LNCaP clone FGC (cell line): ENCODE data around the gene NAP1L5.

Experiments used
- DNase-seq: peaks from one replicate; pipeline ENCODE4 v3.0.0-alpha.2; 2011; ENCODE audit warnings: low read depth
- H3K4me3 ChIP-seq: 2 replicates; pipeline ENCODE4 v1.5.1; 2011; ENCODE audit warnings: mild to moderate bottlenecking, low read depth, low read length, control low read depth
- TF ChIP-seq, protein P1 (sequence below): IDR thresholded peaks from 2 replicates; pipeline ENCODE4 v1.5.1; 2012; ENCODE audit warnings: mild to moderate bottlenecking; ENCODE audit not compliant: control insufficient read depth, insufficient read depth; ENCODE audit errors: extremely low read depth

NAP1L5 gene

DNA sequence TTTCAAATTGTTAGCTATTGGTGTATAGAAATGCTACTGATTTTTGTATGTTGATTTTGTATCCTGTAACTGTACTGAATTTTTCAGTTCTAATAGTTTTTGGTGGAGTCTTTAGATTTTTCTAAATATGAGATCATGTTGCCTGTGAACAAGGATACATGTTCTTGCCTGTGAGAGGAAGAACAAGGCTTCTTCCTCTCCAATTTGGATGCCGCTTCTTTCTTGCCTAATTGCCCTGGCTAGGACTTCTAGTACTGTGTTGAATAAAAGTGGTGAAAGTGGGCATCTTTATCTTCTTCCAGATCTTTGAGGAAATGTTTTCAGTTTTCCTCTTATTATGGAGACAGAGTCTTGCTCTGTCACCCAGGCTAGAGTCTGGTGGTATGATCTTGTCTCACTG lies 16.2 kb upstream of the NAP1L5 start:
- no peak overlapping the region for H3K4me3 ChIP-seq
- no peak for DNase-seq
- TF ChIP-seq, protein P1, sequence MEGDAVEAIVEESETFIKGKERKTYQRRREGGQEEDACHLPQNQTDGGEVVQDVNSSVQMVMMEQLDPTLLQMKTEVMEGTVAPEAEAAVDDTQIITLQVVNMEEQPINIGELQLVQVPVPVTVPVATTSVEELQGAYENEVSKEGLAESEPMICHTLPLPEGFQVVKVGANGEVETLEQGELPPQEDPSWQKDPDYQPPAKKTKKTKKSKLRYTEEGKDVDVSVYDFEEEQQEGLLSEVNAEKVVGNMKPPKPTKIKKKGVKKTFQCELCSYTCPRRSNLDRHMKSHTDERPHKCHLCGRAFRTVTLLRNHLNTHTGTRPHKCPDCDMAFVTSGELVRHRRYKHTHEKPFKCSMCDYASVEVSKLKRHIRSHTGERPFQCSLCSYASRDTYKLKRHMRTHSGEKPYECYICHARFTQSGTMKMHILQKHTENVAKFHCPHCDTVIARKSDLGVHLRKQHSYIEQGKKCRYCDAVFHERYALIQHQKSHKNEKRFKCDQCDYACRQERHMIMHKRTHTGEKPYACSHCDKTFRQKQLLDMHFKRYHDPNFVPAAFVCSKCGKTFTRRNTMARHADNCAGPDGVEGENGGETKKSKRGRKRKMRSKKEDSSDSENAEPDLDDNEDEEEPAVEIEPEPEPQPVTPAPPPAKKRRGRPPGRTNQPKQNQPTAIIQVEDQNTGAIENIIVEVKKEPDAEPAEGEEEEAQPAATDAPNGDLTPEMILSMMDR, result no peak

DNA sequence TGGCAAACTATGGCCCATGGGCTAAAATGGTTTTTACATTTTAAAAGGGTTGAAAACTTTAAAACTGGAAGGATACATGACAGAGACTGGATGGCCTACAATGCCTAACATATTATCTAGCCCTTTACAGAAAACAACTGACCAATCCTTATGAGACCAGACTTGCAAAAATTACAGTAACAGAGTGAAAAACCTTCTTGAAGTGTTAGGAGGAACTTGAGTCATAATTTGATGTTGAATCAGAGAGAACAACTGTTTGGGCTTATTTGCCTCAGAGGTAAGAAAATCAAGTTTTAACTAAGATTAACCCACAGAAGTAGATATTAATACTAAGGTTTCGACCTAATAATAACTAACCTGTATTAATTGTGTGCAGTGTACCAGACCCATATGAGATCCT lies 12.4 kb upstream of the NAP1L5 start:
- no peak overlapping the region for H3K4me3 ChIP-seq
- no peak for DNase-seq
- TF ChIP-seq, protein P1, result no peak

DNA sequence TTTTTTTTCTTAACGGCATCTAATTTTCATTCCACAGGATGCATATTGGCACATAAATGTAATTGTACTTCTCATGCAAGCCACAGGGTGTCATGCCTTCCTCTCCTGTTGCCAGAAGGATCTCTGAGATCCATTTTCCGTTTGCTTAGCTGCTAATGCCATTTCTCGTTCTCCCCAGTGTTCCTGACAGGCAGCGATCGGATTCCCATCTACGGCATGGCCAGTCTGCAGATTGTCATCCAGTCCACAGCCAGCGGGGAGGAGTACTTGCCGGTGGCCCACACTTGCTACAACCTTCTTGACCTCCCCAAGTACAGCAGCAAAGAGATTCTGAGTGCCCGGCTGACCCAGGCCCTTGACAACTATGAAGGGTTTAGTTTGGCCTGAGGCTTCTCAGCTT lies 8.9 kb upstream of the NAP1L5 start:
- peak; percentile 54 for DNase-seq
- TF ChIP-seq, protein P1, result peak; percentile 81
- H3K4me3 ChIP-seq, result no peak overlapping the region

DNA sequence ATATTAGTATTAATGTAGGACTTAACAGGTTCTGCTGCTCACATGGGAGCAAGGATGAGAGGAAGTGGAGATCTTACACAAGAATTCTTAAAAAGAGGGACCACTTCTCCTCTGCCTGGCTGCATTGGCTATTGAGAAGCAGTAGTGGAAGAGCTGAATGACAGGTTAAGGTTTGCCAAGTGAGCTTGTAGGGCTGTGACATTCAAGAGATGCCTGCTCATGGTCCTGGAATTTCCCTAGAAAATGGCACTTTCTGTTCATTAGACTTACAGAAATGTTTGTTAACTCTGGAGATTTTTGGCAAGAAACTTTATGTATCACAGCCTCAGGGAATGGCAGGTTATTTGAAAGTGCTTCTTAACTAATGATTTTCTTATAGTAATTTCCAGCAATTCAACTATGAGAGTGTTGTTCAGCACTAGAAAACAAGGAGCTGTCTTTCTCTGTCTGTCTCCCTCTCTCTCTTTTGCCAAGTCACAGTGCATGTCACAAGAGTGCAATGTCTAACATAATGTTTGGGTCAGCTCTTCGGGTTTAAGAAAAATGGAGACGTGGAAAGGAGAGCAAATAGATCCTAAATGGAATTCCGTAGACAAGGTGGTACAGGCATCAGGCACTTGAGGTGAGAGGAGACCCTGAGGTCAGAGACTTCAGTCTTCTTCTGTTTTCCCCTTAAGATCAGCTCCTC lies 8.3 kb upstream of the NAP1L5 start:
- TF ChIP-seq, protein P1, result no peak
- no peak overlapping the region for H3K4me3 ChIP-seq
- DNase-seq, result no peak

DNA sequence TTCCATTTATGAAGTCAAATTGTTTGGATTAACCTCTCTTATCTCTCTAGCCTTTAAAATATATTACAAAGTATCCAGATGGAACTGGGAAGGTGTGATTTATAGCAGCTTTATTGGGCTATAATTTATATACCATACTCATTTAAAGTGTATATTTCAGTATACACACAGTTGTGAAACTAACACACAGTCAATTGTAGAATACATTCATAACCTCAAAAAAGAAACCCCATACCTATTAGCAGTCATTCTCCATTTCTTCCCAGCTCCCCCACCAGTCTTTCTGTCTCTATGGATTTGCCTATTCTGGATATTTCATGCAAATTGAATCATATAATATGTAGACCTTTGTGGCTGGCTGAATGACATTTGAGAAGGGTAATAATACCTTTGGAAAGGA lies 7.6 kb upstream of the NAP1L5 start:
- TF ChIP-seq, protein P1, result no peak
- DNase-seq, result no peak

DNA sequence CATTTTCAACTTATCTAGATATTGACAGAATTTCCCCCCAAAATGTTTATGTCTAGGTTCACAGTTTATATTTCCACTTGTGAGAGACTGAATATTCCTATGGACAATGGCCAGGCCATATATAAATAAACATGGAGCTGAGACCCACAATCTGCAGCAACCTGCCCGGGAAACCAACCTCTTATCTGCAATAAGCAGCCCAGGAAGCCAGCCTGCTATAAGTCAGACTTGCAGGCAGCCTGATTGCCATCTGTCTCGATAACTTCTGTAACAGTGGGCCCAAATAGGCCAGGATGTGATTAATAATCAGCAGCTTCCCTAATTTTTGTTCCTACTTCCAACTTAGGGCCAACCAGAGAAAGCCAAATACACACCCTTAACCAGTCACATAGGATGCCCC lies 5.2 kb upstream of the NAP1L5 start:
- H3K4me3 ChIP-seq, result no peak overlapping the region

More for the DNA sequence above, 7.6 kb upstream of the NAP1L5 start:
- H3K4me3 ChIP-seq, result no peak overlapping the region

More for the DNA sequence above, 5.2 kb upstream of the NAP1L5 start:
- DNase-seq, result no peak
- TF ChIP-seq, protein P1, result no peak
